SIG-M5 treated with dmso at 0.1 percent for 504 hours (cell line): ENCODE data around the gene HPS5.

Source experiments
- DNase-seq: peaks from one replicate; lab custom pipeline; 2025; ENCODE audit not compliant: unreplicated experiment; lab: John Stamatoyannopoulos, UW

The HPS5 gene

GRCh38 chr11:18319914-18320313, 2.0 kb downstream of the HPS5 start:
- DNase-seq, result no peak

- DNase-seq, result no peak
Measured at GRCh38 chr11:18317551-18317950, 4.4 kb downstream of the HPS5 start.

GRCh38 chr11:18315893-18316292, 6.0 kb downstream of the HPS5 start:
- no peak for DNase-seq

- no peak for DNase-seq
Measured at GRCh38 chr11:18314784-18315523, 7.0 kb downstream of the HPS5 start.

GRCh38 chr11:18313965-18314763, 7.8 kb downstream of the HPS5 start:
- no peak for DNase-seq

- peak; percentile 9 for DNase-seq
Measured at GRCh38 chr11:18312663-18313420, 9.1 kb downstream of the HPS5 start.

GRCh38 chr11:18312012-18312411, 9.9 kb downstream of the HPS5 start:
- DNase-seq, result no peak

- peak; percentile 66 for DNase-seq
Measured at GRCh38 chr11:18310800-18311340, 11.1 kb downstream of the HPS5 start.

GRCh38 chr11:18309691-18310090, 12.2 kb downstream of the HPS5 start:
- no peak for DNase-seq

- DNase-seq, result no peak
Measured at GRCh38 chr11:18308242-18308641, 13.7 kb downstream of the HPS5 start.

- DNase-seq, result no peak
Measured at GRCh38 chr11:18307461-18308139, 14.3 kb downstream of the HPS5 start.

GRCh38 chr11:18304745-18305144, 17.2 kb downstream of the HPS5 start:
- DNase-seq, result no peak

GRCh38 chr11:18299721-18300120, 22.2 kb downstream of the HPS5 start:
- no peak for DNase-seq

- no peak for DNase-seq
Measured at GRCh38 chr11:18295316-18295715, 26.6 kb downstream of the HPS5 start.

- DNase-seq, result no peak
Measured at GRCh38 chr11:18294862-18295261, 27.1 kb downstream of the HPS5 start.

- DNase-seq, result no peak
Measured at GRCh38 chr11:18288911-18289310, 33.0 kb downstream of the HPS5 start.

GRCh38 chr11:18285841-18286240, 36.1 kb downstream of the HPS5 start:
- no peak for DNase-seq

GRCh38 chr11:18282626-18283025, 39.3 kb downstream of the HPS5 start:
- DNase-seq, result no peak

- DNase-seq, result no peak
Measured at GRCh38 chr11:18280438-18281045, 41.4 kb downstream of the HPS5 start.

- peak; percentile 87 for DNase-seq
Measured at GRCh38 chr11:18277565-18278271, 44.2 kb downstream of the HPS5 start.
